HCT116 (cell line): ENCODE results near the gene MYBPH. TPM values are rescaled to one million over a fixed set of nuclear protein-coding genes. Genes with fewer than 3 reads are reported as not detected.
A peak's percentile ranks its signal among the peaks of the same experiment; 100 is the strongest.

ENCODE experiments used
- ATAC-seq: fragments of 200-7000 bp; cut with Tn5 transposase; 2 replicates; pipeline ENCODE4 v1.9.1; 2020; ENCODE audit warnings: mild to moderate bottlenecking, moderate library complexity
- BruUV-seq: library from RNA; stranded (reverse); fragments of 400-500 nt; replicated peaks from 2 replicates; lab custom pipeline; 2021; lab: Mats Ljungman, UMichigan
- CTCF ChIA-PET: fragments of 300-600 bp; sonication (Branson Sonifier 250); formaldehyde crosslinking; loops from one replicate; lab custom pipeline; 2021; ENCODE audit warnings: antibody characterized with exemption; lab: Charles Lee
- POLR2A ChIA-PET: fragments of 300-600, 350-600 bp; sonication (Branson Sonifier 250); formaldehyde crosslinking; loops from one replicate; lab custom pipeline; 2021; ENCODE audit warnings: antibody characterized with exemption; lab: Charles Lee
- RAD21 ChIA-PET, 2 experiments: fragments of 300-600 bp; sonication (Branson Sonifier 250); formaldehyde crosslinking; loops; one replicate each; lab custom pipeline; 2023; ENCODE audit warnings: low total read pairs in 2 of 2; ENCODE audit not compliant: uncharacterized antibody in 2 of 2, unreplicated experiment in 2 of 2, low non-redundant PET in 1 of 2; lab: Charles Lee
- DNase-seq: peaks from one replicate; pipeline ENCODE4 v3.0.0-alpha.2; 2010; ENCODE audit warnings: low read depth, low spot score
- H2AFZ ChIP-seq: fragments of 200-600 bp; shearing (Covaris generic), sonication (generic); 2 replicates; pipeline ENCODE4 v1.6.1; 2017; ENCODE audit warnings: low read depth, mixed run types, mixed read lengths, antibody characterized with exemption, low read length; ENCODE audit not compliant: poor library complexity, severe bottlenecking
- H3K27ac ChIP-seq: 2 replicates; pipeline ENCODE4 v1.5.1; 2012; ENCODE audit warnings: low read depth, low read length
- H3K27me3 ChIP-seq: fragments of 200-600 bp; sonication (generic); 2 replicates; pipeline ENCODE4 v1.6.1; 2016; ENCODE audit warnings: mixed run types, low read length, mixed read lengths; ENCODE audit not compliant: insufficient read depth
- H3K36me3 ChIP-seq, 2 experiments: fragments of 200-500 bp in 1 of 2; fragments of 200-600 bp in 1 of 2; sonication (Bioruptor generic) in 1 of 2; sonication (generic) in 1 of 2; 2 replicates each; pipeline versions ENCODE4 v1.5.1 to v1.6.1; 2014 to 2016; ENCODE audit warnings: low read length in 2 of 2, inconsistent platforms in 1 of 2, mixed read lengths in 1 of 2, mixed run types in 1 of 2; ENCODE audit not compliant: insufficient read depth in 2 of 2, control insufficient read depth in 1 of 2
- H3K4me1 ChIP-seq, 2 experiments: fragments of 200-600 bp in 1 of 2; sonication (generic) in 1 of 2; 2 replicates each; pipeline versions ENCODE4 v1.5.1 to v1.6.1; 2012 to 2017; ENCODE audit warnings: low read length in 2 of 2, inconsistent platforms in 1 of 2, mild to moderate bottlenecking in 1 of 2, mixed read lengths in 1 of 2, mixed run types in 1 of 2, moderate library complexity in 1 of 2; ENCODE audit not compliant: insufficient read depth in 2 of 2, control insufficient read depth in 1 of 2
- H3K4me2 ChIP-seq: fragments of 200-600 bp; sonication (generic); 2 replicates; pipeline ENCODE4 v1.6.1; 2017; ENCODE audit warnings: mixed run types, low read length, mixed read lengths
- H3K4me3 ChIP-seq, 2 experiments: fragments of 200-600 bp in 1 of 2; sonication (generic) in 1 of 2; replicated peaks in 1 of 2; 2 replicates each; pipeline ENCODE4 v1.5.1; 2011 to 2016; ENCODE audit warnings: low read length in 2 of 2, control low read depth in 1 of 2, low read depth in 1 of 2, mild to moderate bottlenecking in 1 of 2, mixed read lengths in 1 of 2, mixed run types in 1 of 2
- H3K79me2 ChIP-seq: fragments of 200-600 bp; sonication (generic); 2 replicates; pipeline ENCODE4 v1.6.1; 2017; ENCODE audit warnings: mild to moderate bottlenecking, mixed run types, low read length, moderate library complexity, mixed read lengths; ENCODE audit not compliant: insufficient read depth
- H3K9ac ChIP-seq: fragments of 200-600 bp; sonication (generic); 2 replicates; pipeline ENCODE4 v1.6.1; 2016; ENCODE audit warnings: low read length, mixed read lengths
- H3K9me2 ChIP-seq: fragments of 200-600 bp; sonication (generic), shearing (Covaris generic); 2 replicates; pipeline ENCODE4 v1.6.1; 2017; ENCODE audit warnings: mixed run types, mild to moderate bottlenecking, moderate library complexity; ENCODE audit not compliant: insufficient read depth
- H3K9me3 ChIP-seq, 2 experiments: fragments of 200-500 bp in 1 of 2; fragments of 200-600 bp in 1 of 2; sonication (Bioruptor generic) in 1 of 2; sonication (generic) in 1 of 2; 2 replicates each; pipeline ENCODE4 v1.6.1; 2014 to 2017; ENCODE audit warnings: low read length in 2 of 2, mixed read lengths in 2 of 2, inconsistent platforms in 1 of 2, low read depth in 1 of 2, mild to moderate bottlenecking in 1 of 2, mixed run types in 1 of 2, moderate library complexity in 1 of 2; ENCODE audit not compliant: control insufficient read depth in 1 of 2, insufficient read depth in 1 of 2
- H4K20me1 ChIP-seq: fragments of 200-600 bp; sonication (generic), shearing (Covaris generic); 2 replicates; pipeline ENCODE4 v1.6.1; 2017; ENCODE audit warnings: mixed run types, mild to moderate bottlenecking, moderate library complexity; ENCODE audit not compliant: insufficient read depth
- ATF3 ChIP-seq: IDR thresholded peaks from 2 replicates; pipeline ENCODE4 v1.6.1; 2012
- CBX3 ChIP-seq: IDR thresholded peaks from 2 replicates; pipeline ENCODE4 v1.6.1; 2012; ENCODE audit warnings: low read depth
- CEBPB ChIP-seq: IDR thresholded peaks from 2 replicates; pipeline ENCODE4 v1.6.1; 2012; ENCODE audit warnings: low read depth
- EGR1 ChIP-seq: IDR thresholded peaks from 2 replicates; pipeline ENCODE4 v1.6.1; 2012; ENCODE audit warnings: low read depth
- ELF1 ChIP-seq: IDR thresholded peaks from 2 replicates; pipeline ENCODE4 v1.6.1; 2012; ENCODE audit warnings: low read depth, borderline replicate concordance
- EZH2 ChIP-seq: fragments of 200-600 bp; sonication (generic); IDR thresholded peaks from 2 replicates; pipeline ENCODE4 v1.6.1; 2017; ENCODE audit warnings: antibody characterized with exemption, mixed run types
- FOSL1 ChIP-seq: IDR thresholded peaks from 2 replicates; pipeline ENCODE4 v1.6.1; 2012; ENCODE audit warnings: low read depth
- JUND ChIP-seq: IDR thresholded peaks from 2 replicates; pipeline ENCODE4 v1.6.1; 2012
- MAX ChIP-seq: IDR thresholded peaks from 2 replicates; pipeline ENCODE4 v1.6.1; 2012
- POLR2AphosphoS5 ChIP-seq: IDR thresholded peaks from 2 replicates; pipeline ENCODE4 v1.6.1; 2011; ENCODE audit warnings: mild to moderate bottlenecking, low read depth, low read length, moderate library complexity
- RAD21 ChIP-seq: IDR thresholded peaks from 2 replicates; pipeline ENCODE4 v1.6.1; 2012; ENCODE audit warnings: low read depth, mild to moderate bottlenecking
- SIN3A ChIP-seq: IDR thresholded peaks from 2 replicates; pipeline ENCODE4 v1.6.1; 2012; ENCODE audit warnings: low read depth
- SP1 ChIP-seq: IDR thresholded peaks from 2 replicates; pipeline ENCODE4 v1.6.1; 2012; ENCODE audit warnings: low read depth
- SRF ChIP-seq: IDR thresholded peaks from 2 replicates; pipeline ENCODE4 v1.6.1; 2012; ENCODE audit warnings: low read depth
- TCF7L2 ChIP-seq: IDR thresholded peaks from 2 replicates; pipeline ENCODE4 v1.7.0; 2011; ENCODE audit warnings: borderline replicate concordance, inconsistent platforms; ENCODE audit not compliant: insufficient read depth, insufficient read length; ENCODE audit errors: extremely low read depth
- YY1 ChIP-seq: IDR thresholded peaks from 2 replicates; pipeline ENCODE4 v1.6.1; 2011; ENCODE audit warnings: low read length, low read depth, moderate library complexity, mild to moderate bottlenecking; ENCODE audit not compliant: insufficient replicate concordance; ENCODE audit errors: extremely low read depth
- ZFX ChIP-seq: fragments of 450-650 bp; IDR thresholded peaks from 2 replicates; pipeline ENCODE4 v1.6.1; 2017
- ZNF274 ChIP-seq: fragments of 200-500 bp; sonication (Bioruptor generic); IDR thresholded peaks from 2 replicates; pipeline ENCODE4 v1.6.1; 2014; ENCODE audit warnings: mild to moderate bottlenecking, low read depth, low read length, inconsistent platforms
- intact Hi-C: fragments of 100-400 bp; cut with micrococcal nuclease; formaldehyde crosslinking; loops from 2 replicates; pipeline ENCODE4 v1.10.0; 2022
- total RNA-seq: library from RNA; stranded (reverse); gene quantifications from one replicate; pipeline ENCODE4 v1.2.1, GENCODE V29; 2021; ENCODE audit not compliant: unreplicated experiment
- TF ChIP-seq, protein P1 (sequence below): IDR thresholded peaks from 2 replicates; pipeline ENCODE4 v1.6.1; 2012; ENCODE audit warnings: low read depth
- TF ChIP-seq, protein P2 (sequence below): IDR thresholded peaks from 2 replicates; pipeline ENCODE4 v1.6.1; 2011; ENCODE audit warnings: mild to moderate bottlenecking, low read length, moderate library complexity; ENCODE audit not compliant: insufficient replicate concordance; ENCODE audit errors: extremely low read depth

MYBPH gene
- total RNA-seq, 1 experiment from 2014 or later = 0.22 TPM

GRCh38 chr1:203126866-203127665 is 48.6 kb downstream of the MYBPH start:
- H3K27me3 ChIP-seq = peaks cover 7% of the 10 kb centered on the region; the same call in 1 of the 2 replicates
- no TSS peak for BruUV-seq
- TF ChIP-seq, protein P1, sequence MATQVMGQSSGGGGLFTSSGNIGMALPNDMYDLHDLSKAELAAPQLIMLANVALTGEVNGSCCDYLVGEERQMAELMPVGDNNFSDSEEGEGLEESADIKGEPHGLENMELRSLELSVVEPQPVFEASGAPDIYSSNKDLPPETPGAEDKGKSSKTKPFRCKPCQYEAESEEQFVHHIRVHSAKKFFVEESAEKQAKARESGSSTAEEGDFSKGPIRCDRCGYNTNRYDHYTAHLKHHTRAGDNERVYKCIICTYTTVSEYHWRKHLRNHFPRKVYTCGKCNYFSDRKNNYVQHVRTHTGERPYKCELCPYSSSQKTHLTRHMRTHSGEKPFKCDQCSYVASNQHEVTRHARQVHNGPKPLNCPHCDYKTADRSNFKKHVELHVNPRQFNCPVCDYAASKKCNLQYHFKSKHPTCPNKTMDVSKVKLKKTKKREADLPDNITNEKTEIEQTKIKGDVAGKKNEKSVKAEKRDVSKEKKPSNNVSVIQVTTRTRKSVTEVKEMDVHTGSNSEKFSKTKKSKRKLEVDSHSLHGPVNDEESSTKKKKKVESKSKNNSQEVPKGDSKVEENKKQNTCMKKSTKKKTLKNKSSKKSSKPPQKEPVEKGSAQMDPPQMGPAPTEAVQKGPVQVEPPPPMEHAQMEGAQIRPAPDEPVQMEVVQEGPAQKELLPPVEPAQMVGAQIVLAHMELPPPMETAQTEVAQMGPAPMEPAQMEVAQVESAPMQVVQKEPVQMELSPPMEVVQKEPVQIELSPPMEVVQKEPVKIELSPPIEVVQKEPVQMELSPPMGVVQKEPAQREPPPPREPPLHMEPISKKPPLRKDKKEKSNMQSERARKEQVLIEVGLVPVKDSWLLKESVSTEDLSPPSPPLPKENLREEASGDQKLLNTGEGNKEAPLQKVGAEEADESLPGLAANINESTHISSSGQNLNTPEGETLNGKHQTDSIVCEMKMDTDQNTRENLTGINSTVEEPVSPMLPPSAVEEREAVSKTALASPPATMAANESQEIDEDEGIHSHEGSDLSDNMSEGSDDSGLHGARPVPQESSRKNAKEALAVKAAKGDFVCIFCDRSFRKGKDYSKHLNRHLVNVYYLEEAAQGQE = no peak
- no peak for TF ChIP-seq ZFX
- no peak for TF ChIP-seq YY1
- no peak for TF ChIP-seq JUND
- no peak for TF ChIP-seq SRF
- no peak for TF ChIP-seq EGR1
- no peak for TF ChIP-seq TCF7L2
- no peak for TF ChIP-seq ELF1
- TF ChIP-seq, protein P2, sequence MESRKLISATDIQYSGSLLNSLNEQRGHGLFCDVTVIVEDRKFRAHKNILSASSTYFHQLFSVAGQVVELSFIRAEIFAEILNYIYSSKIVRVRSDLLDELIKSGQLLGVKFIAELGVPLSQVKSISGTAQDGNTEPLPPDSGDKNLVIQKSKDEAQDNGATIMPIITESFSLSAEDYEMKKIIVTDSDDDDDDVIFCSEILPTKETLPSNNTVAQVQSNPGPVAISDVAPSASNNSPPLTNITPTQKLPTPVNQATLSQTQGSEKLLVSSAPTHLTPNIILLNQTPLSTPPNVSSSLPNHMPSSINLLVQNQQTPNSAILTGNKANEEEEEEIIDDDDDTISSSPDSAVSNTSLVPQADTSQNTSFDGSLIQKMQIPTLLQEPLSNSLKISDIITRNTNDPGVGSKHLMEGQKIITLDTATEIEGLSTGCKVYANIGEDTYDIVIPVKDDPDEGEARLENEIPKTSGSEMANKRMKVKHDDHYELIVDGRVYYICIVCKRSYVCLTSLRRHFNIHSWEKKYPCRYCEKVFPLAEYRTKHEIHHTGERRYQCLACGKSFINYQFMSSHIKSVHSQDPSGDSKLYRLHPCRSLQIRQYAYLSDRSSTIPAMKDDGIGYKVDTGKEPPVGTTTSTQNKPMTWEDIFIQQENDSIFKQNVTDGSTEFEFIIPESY = no peak
- TF ChIP-seq MAX = no peak
- no peak for TF ChIP-seq ZNF274
- no peak for TF ChIP-seq CEBPB
- TF ChIP-seq SIN3A = no peak
- TF ChIP-seq POLR2AphosphoS5 = no peak
- TF ChIP-seq FOSL1 = no peak
- no peak for TF ChIP-seq ATF3
- no peak for TF ChIP-seq RAD21
- no peak for TF ChIP-seq SP1
- no peak for TF ChIP-seq CBX3
- TF ChIP-seq EZH2 = no peak
- TF ChIP-seq, all 23 proteins: peak for 0
- Histone ChIP-seq H3K4me3 (peak overlapping the region; percentile 56 to 64), H3K9me2 (no peaks in the 10 kb centered on the region), H2AFZ (peak overlapping the region; percentile 94), H3K9ac (peak overlapping the region; percentile 60; the same call in 1 of the 2 replicates), H3K79me2 (no peaks in the 10 kb centered on the region), H3K9me3 (no peaks in the 10 kb centered on the region), H3K27ac (no peak overlapping the region; the same call in 1 of the 2 replicates), H3K4me2 (peak overlapping the region; percentile 95), H4K20me1 (no peaks in the 10 kb centered on the region), H3K4me1 (peaks cover 25 to 58% of the 10 kb centered on the region in 2 experiments; a peak in 3 of 4 replicates), H3K36me3 (no peaks in the 10 kb centered on the region)
- intact Hi-C loops = no loop called here
- ChIA-PET CTCF (interaction anchor here (0.9 to 4.5 kb wide), 15 partner anchors 9 to 140 kb away, joined by 3 to 58 read pairs (median 4); no protein-coding TSS in a partner anchor), RAD21 (interaction anchor here (0.7 to 1.7 kb wide), 6 partner anchors 9 to 94 kb away, joined by 3 to 9 read pairs (median 4); no protein-coding TSS in a partner anchor), POLR2A (no interaction called here)
- ATAC-seq = peak; percentile 3; the same call in 1 of the 2 replicates
- DNase-seq = no peak
